GM12878 (cell line): ENCODE results near the gene PSMB9. TPM values are rescaled to one million over a fixed set of nuclear protein-coding genes. Genes with fewer than 3 reads are reported as not detected.
A peak's percentile ranks its signal among the peaks of the same experiment; 100 is the strongest.

ENCODE experiments used
- ATAC-seq: fragments of 200-7000 bp; cut with Tn5 transposase; 3 replicates; pipeline ENCODE4 v1.9.1; 2020; ENCODE audit warnings: mild to moderate bottlenecking, moderate library complexity
- BruUV-seq: library from RNA; stranded (reverse); fragments of 400-500 nt; replicated peaks from 2 replicates; lab custom pipeline; 2021; lab: Mats Ljungman, UMichigan
- CTCF ChIA-PET: fragments of 300-600 bp; sonication (Branson Sonifier 250); formaldehyde crosslinking; extraction: SDS; loops from one replicate; lab custom pipeline; 2021; ENCODE audit warnings: inconsistent platforms; lab: Yijun Ruan, JAX
- POLR2A ChIA-PET: fragments of 350-600 bp; formaldehyde crosslinking; extraction: SDS; loops from one replicate; lab custom pipeline; 2021; ENCODE audit warnings: inconsistent platforms; lab: Charles Lee
- RAD21 ChIA-PET: fragments of 300-600 bp; sonication (Branson Sonifier 250); formaldehyde crosslinking; loops from one replicate; lab custom pipeline; 2023; ENCODE audit warnings: antibody characterized with exemption; ENCODE audit not compliant: unreplicated experiment; lab: Charles Lee
- SMC1A ChIA-PET: fragments of 300-600 bp; sonication (Branson Sonifier 250); formaldehyde crosslinking; loops from one replicate; lab custom pipeline; 2023; ENCODE audit not compliant: unreplicated experiment, uncharacterized antibody; lab: Charles Lee
- DNase-seq: peaks from one replicate; pipeline ENCODE4 v3.0.0-alpha.2; 2011; ENCODE audit warnings: low read depth, low spot score
- FAIRE-seq: peaks from 3 replicates; lab custom pipeline; 2011; peaks lifted over from hg19 to GRCh38; lab: Jason Lieb, UNC
- H2AFZ ChIP-seq: 2 replicates; pipeline ENCODE4 v1.6.0; 2011; ENCODE audit warnings: low read depth, low read length, control low read depth; ENCODE audit not compliant: control insufficient read depth
- H3K27ac ChIP-seq: 2 replicates; pipeline ENCODE4 v1.5.1; 2011; ENCODE audit warnings: control low read depth; ENCODE audit not compliant: control insufficient read depth, insufficient read depth
- H3K27me3 ChIP-seq, 2 experiments: replicated peaks in 1 of 2; 2 replicates each; pipeline versions ENCODE4 v1.6.0 to v1.6.1; 2011; ENCODE audit warnings: low read length in 1 of 2; ENCODE audit not compliant: control insufficient read depth in 2 of 2, insufficient read depth in 2 of 2
- H3K36me3 ChIP-seq, 2 experiments: 2 replicates each; pipeline ENCODE4 v1.5.1; 2011; ENCODE audit warnings: low read length in 1 of 2; ENCODE audit not compliant: control insufficient read depth in 2 of 2, insufficient read depth in 2 of 2
- H3K4me1 ChIP-seq: 2 replicates; pipeline ENCODE4 v1.6.1; 2011; ENCODE audit warnings: mild to moderate bottlenecking, low read length, moderate library complexity, mixed read lengths; ENCODE audit not compliant: control insufficient read depth, insufficient read depth
- H3K4me2 ChIP-seq: 2 replicates; pipeline ENCODE4 v1.6.0; 2011; ENCODE audit warnings: control low read depth; ENCODE audit not compliant: control insufficient read depth, insufficient read depth
- H3K4me3 ChIP-seq: fragments of 200-600 bp; sonication (generic); 2 replicates; pipeline ENCODE4 v1.5.1; 2016
- H3K79me2 ChIP-seq: 2 replicates; pipeline ENCODE4 v1.6.0; 2011; ENCODE audit warnings: low read length; ENCODE audit not compliant: control insufficient read depth, insufficient read depth
- H3K9ac ChIP-seq: 2 replicates; pipeline ENCODE4 v1.8.0; 2011; ENCODE audit warnings: low read length, control low read depth, mixed read lengths; ENCODE audit not compliant: control insufficient read depth, insufficient read depth
- H3K9me3 ChIP-seq: replicated peaks from 3 replicates; pipeline ENCODE4 v1.5.1; 2011; ENCODE audit warnings: mild to moderate bottlenecking, low read length; ENCODE audit not compliant: control insufficient read depth, insufficient read depth
- H4K20me1 ChIP-seq: 2 replicates; pipeline ENCODE4 v1.6.0; 2011; ENCODE audit not compliant: control insufficient read depth, insufficient read depth
- BHLHE40 ChIP-seq, 2 experiments: fragments of 450-650 bp in 1 of 2; IDR thresholded peaks; 2 replicates each; pipeline ENCODE4 v1.6.1; 2011 to 2017; ENCODE audit warnings: low read depth in 2 of 2, borderline replicate concordance in 1 of 2, improper control_type of control experiment in 1 of 2, low read length in 1 of 2, mild to moderate bottlenecking in 1 of 2
- BMI1 ChIP-seq: fragments of 450-650 bp; IDR thresholded peaks from 2 replicates; pipeline ENCODE4 v1.6.1; 2016; ENCODE audit warnings: mild to moderate bottlenecking, moderate library complexity, borderline replicate concordance
- CBX5 ChIP-seq: sonication (generic); IDR thresholded peaks from 2 replicates; pipeline ENCODE4 v1.6.1; 2016; ENCODE audit warnings: low read depth, moderate library complexity, mild to moderate bottlenecking, inconsistent platforms
- EED ChIP-seq: sonication (generic); IDR thresholded peaks from 2 replicates; pipeline ENCODE4 v1.6.1; 2016; ENCODE audit warnings: antibody characterized with exemption, low read depth
- ESRRA ChIP-seq: IDR thresholded peaks from 2 replicates; pipeline ENCODE4 v1.6.1; 2012; ENCODE audit warnings: mild to moderate bottlenecking, low read length, improper control_type of control experiment
- POLR2A ChIP-seq: IDR thresholded peaks from 2 replicates; pipeline ENCODE4 v1.6.1; 2011; ENCODE audit warnings: low read depth, mild to moderate bottlenecking, low read length
- POLR2AphosphoS2 ChIP-seq: IDR thresholded peaks from 2 replicates; pipeline ENCODE4 v1.6.1; 2011; ENCODE audit warnings: low read depth, mild to moderate bottlenecking, low read length, improper control_type of control experiment, moderate library complexity
- POLR2AphosphoS5 ChIP-seq: IDR thresholded peaks from 2 replicates; pipeline ENCODE4 v1.6.1; 2011; ENCODE audit warnings: mild to moderate bottlenecking, low read length, inconsistent platforms
- SMAD5 ChIP-seq: IDR thresholded peaks from 2 replicates; pipeline ENCODE4 v1.6.1; 2016; ENCODE audit warnings: antibody characterized with exemption, low read depth
- SP1 ChIP-seq: IDR thresholded peaks from one replicate; pipeline ENCODE4 v1.6.1; 2011; ENCODE audit warnings: low read depth, low read length
- TCF12 ChIP-seq: IDR thresholded peaks from 2 replicates; pipeline ENCODE4 v1.6.1; 2011; ENCODE audit warnings: low read depth, mild to moderate bottlenecking, low read length
- ZNF687 ChIP-seq: fragments of 450-650 bp; IDR thresholded peaks from 2 replicates; pipeline ENCODE4 v1.6.1; 2017; ENCODE audit warnings: mild to moderate bottlenecking, moderate library complexity
- WGBS: methylation state at CpG from one replicate; pipeline ENCODE4 v1.1.6; 2016; ENCODE audit warnings: low lambda C conversion rate; ENCODE audit not compliant: insufficient replicate concordance, insufficient coverage; ENCODE audit errors: missing lambda C conversion rate; 5-methylcytosine and 5-hydroxymethylcytosine counted together
- in situ Hi-C: fragments of 300-500 bp; cut with MboI; formaldehyde crosslinking; loops from 9 replicates; pipeline ENCODE4 v1.14.3; 2018; ENCODE audit warnings: mixed read lengths
- intact Hi-C: fragments of 100-400 bp; cut with micrococcal nuclease; formaldehyde crosslinking; loops from one replicate; pipeline ENCODE4 v1.14.2; 2022; ENCODE audit not compliant: unreplicated experiment
- polyA plus RNA-seq, 11 experiments: library from polyadenylated mRNA; depleted of rRNA in 4 of 11; unstranded in 6 of 11; stranded (reverse) in 5 of 11; fragments of >200 nt; fragmentation: Nextera tagmentation in 4 of 11; fragmentation: Illumina TruSeq in 1 of 11; extraction: Ambion mirVana in 4 of 11; extraction: Trizol in 1 of 11; gene quantifications; 1 replicate in 1 of 11; 2 replicates in 10 of 11; pipeline versions ENCODE4 v1.2.1 to v1.2.3, GENCODE V29; 2011 to 2016; ENCODE audit warnings: inconsistent platforms in 2 of 11, missing spikeins in 2 of 11, low read depth in 1 of 11
- total RNA-seq, 4 experiments: library from RNA; depleted of rRNA in 3 of 4; stranded (reverse); fragments of >200 nt in 3 of 4; fragmentation: Illumina TruSeq in 1 of 4; extraction: Trizol in 1 of 4; gene quantifications; 2 replicates each; pipeline versions ENCODE4 v1.2.1 to v1.2.3, GENCODE V29; 2013 to 2021
- TF ChIP-seq, protein P1 (sequence below): fragments of 150-350 bp; IDR thresholded peaks from 2 replicates; pipeline ENCODE4 v1.6.1; 2014; ENCODE audit warnings: mild to moderate bottlenecking, low read depth, low read length
- TF ChIP-seq, protein P2 (sequence below): IDR thresholded peaks from 2 replicates; pipeline ENCODE4 v1.6.1; 2011; ENCODE audit warnings: mild to moderate bottlenecking, low read depth, low read length, moderate library complexity; ENCODE audit not compliant: insufficient replicate concordance

Gene PSMB9
- total and polyA plus RNA-seq, 10 of the 15 experiments (the other 5 are each of a cell fraction or from before 2014, with no cell fraction given), result 167 to 517 (median 275) TPM

GRCh38 chr6:32844839-32845383 is 9.1 kb upstream of the PSMB9 start:
- intact Hi-C loops, result loop anchor here (1.0 to 5.0 kb wide), 2 partner anchors 8 to 127 kb away; partner anchors contain the start of gene TAP1
- 2% methylated on average over 19 of the region's 19 CpGs for WGBS

More at GRCh38 chr6:32844839-32845383, 9.1 kb upstream of the PSMB9 start:
- POLR2A ChIA-PET, result interaction anchor here (0.5 to 10.5 kb wide), 23 partner anchors 9 to 649 kb away, joined by 3 to 357 read pairs (median 5); partner anchors contain the start of genes BRD2, HLA-DMA, HLA-DMB and HLA-DPA1
- peak overlapping the region; percentile 96 for H3K4me3 ChIP-seq
- CTCF ChIA-PET, result interaction anchor here (0.6 to 10.7 kb wide), 13 partner anchors 12 to 1287 kb away, joined by 3 to 311 read pairs (median 4); partner anchors contain the start of genes HLA-DMA, PSMB9 and TAP1
- BruUV-seq, result TSS peak; percentile 89
- no peaks in the 10 kb centered on the region; the same call in 1 of the 2 replicates for H4K20me1 ChIP-seq
- DNase-seq (no peak), ATAC-seq (no peak), FAIRE-seq (no peak)
- H3K4me1 ChIP-seq, result peaks cover 63% of the 10 kb centered on the region
- H2AFZ ChIP-seq, result no peak overlapping the region
- peak overlapping the region; percentile 99 for H3K4me2 ChIP-seq
- peaks cover 79% of the 10 kb centered on the region for H3K79me2 ChIP-seq
- SMC1A ChIA-PET, result interaction anchor here (0.6 to 3.9 kb wide), 11 partner anchors 9 to 140 kb away, joined by 3 to 69 read pairs (median 5); partner anchors contain the start of genes HLA-DMA, PSMB9 and TAP1
- RAD21 ChIA-PET, result interaction anchor here (0.9 to 10.5 kb wide), 11 partner anchors 12 to 283 kb away, joined by 3 to 269 read pairs (median 3); partner anchors contain the start of genes BRD2, HLA-DMA, PSMB9 and TAP1
- peak overlapping the region; percentile 96 for H3K27ac ChIP-seq
- H3K9ac ChIP-seq, result peak overlapping the region; percentile 99
- H3K27me3 ChIP-seq, result no peaks in the 10 kb centered on the region
- in situ Hi-C loops, result no loop called here
- H3K36me3 ChIP-seq, result peaks cover 8 to 54% of the 10 kb centered on the region in 2 experiments
- no peaks in the 10 kb centered on the region for H3K9me3 ChIP-seq
- TF ChIP-seq POLR2A (peak; percentile 81), TCF12 (peak; percentile 86), POLR2AphosphoS2 (peak; percentile 95), ESRRA (0 out of 2 replicates have a peak, but pooled peaks have one; percentile 49), EED (no peak), CBX5 (no peak), BHLHE40 (IDR thresholded peaks at IDR 0.05; ENCODE audit: borderline replicate concordance in 1 of 2, low read depth in 2 of 2, low read length in 1 of 2) (no peak), SMAD5 (peak; percentile 86; the same call in 1 of the 2 replicates), BMI1 (peak; percentile 45; the same call in 1 of the 2 replicates), ZNF687 (0 out of 2 replicates have a peak, but pooled peaks have one; percentile 9), POLR2AphosphoS5 (peak; percentile 64; the same call in 1 of the 2 replicates), SP1 (no peak)
- TF ChIP-seq, protein P1, sequence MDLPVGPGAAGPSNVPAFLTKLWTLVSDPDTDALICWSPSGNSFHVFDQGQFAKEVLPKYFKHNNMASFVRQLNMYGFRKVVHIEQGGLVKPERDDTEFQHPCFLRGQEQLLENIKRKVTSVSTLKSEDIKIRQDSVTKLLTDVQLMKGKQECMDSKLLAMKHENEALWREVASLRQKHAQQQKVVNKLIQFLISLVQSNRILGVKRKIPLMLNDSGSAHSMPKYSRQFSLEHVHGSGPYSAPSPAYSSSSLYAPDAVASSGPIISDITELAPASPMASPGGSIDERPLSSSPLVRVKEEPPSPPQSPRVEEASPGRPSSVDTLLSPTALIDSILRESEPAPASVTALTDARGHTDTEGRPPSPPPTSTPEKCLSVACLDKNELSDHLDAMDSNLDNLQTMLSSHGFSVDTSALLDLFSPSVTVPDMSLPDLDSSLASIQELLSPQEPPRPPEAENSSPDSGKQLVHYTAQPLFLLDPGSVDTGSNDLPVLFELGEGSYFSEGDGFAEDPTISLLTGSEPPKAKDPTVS, result 0 out of 2 replicates have a peak, but pooled peaks have one; percentile 22
- TF ChIP-seq, protein P2, sequence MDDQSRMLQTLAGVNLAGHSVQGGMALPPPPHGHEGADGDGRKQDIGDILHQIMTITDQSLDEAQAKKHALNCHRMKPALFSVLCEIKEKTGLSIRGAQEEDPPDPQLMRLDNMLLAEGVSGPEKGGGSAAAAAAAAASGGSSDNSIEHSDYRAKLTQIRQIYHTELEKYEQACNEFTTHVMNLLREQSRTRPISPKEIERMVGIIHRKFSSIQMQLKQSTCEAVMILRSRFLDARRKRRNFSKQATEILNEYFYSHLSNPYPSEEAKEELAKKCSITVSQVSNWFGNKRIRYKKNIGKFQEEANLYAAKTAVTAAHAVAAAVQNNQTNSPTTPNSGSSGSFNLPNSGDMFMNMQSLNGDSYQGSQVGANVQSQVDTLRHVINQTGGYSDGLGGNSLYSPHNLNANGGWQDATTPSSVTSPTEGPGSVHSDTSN, result peak; percentile 2
- TF ChIP-seq, all 136 proteins: peak for 10
